ENCODE data around the gene NINJ1.

DNA sequence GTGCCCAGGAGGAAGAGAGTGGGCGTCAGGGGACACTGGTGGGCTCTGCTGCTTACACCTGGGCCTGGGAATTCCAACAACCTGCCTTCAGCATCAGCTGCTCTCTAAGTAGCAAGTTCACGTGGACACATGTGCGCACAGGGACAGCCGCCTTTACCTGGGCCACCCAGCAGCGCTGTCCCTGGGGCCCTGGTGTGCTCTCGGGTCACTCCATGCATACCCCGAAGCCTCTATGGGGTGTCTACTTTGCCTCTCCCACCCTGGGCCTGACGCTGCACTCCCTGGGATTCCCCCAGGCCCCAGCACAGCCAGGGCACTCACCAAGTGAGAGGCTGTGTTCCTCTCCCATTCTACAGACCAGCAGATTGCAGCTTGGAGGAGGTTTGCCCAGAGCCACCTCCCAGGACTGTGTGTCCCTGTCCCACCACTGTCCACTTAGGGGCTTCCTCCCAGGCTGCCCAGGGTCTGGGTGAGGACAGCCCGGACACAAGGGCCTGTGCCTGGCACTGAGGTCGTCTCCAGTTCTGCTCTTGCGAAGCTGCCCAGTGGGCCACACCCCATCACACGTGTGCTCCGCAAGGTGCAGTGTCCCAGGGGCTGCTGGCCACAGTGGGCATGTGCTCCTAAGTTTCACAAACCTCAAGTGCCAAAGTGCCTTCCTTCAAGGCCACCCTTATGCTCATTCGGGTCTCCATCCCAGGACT lies 5.9 kb downstream of the NINJ1 start:
- TF ChIP-seq YY1 (IDR thresholded peaks at IDR 0.05; ENCODE audit: insufficient read depth, insufficient read length) (no peak), SUZ12 (IDR thresholded peaks at IDR 0.05; ENCODE audit: extremely low read depth, insufficient read depth, insufficient read length) (no peak), ZNF274 (IDR thresholded peaks at IDR 0.05; ENCODE audit: low read depth, low read length) (no peak)
